H9 (cell line): ENCODE results near the gene PCYT2. TPM values are rescaled to one million over a fixed set of nuclear protein-coding genes. Genes with fewer than 3 reads are reported as not detected.

Experiments used
- DNase-seq: peaks from one replicate; pipeline ENCODE4 v3.0.0-alpha.2; 2017
- H2AFZ ChIP-seq: one replicate; pipeline ENCODE4 v1.6.1; 2013; ENCODE audit warnings: mild to moderate bottlenecking, low read length, control low read depth, moderate library complexity
- H2AK5ac ChIP-seq: 2 replicates; pipeline ENCODE4 v1.6.1; 2013; ENCODE audit warnings: low read length, control low read depth, mixed read lengths; ENCODE audit not compliant: insufficient read length
- H2BK120ac ChIP-seq: one replicate; pipeline ENCODE4 v1.6.1; 2013; ENCODE audit warnings: low read depth, mild to moderate bottlenecking, low read length, control low read depth, inconsistent platforms; ENCODE audit not compliant: poor library complexity, severe bottlenecking
- H2BK12ac ChIP-seq: 2 replicates; pipeline ENCODE4 v1.6.1; 2013; ENCODE audit warnings: low read length, control low read depth, mixed read lengths, low read depth; ENCODE audit not compliant: insufficient read length
- H2BK15ac ChIP-seq: 2 replicates; pipeline ENCODE4 v1.6.1; 2013; ENCODE audit warnings: low read depth, low read length, control low read depth
- H2BK20ac ChIP-seq: one replicate; pipeline ENCODE4 v1.6.1; 2013; ENCODE audit warnings: low read depth, mild to moderate bottlenecking, low read length, control low read depth, inconsistent platforms; ENCODE audit not compliant: poor library complexity, severe bottlenecking
- H2BK5ac ChIP-seq: 2 replicates; pipeline ENCODE4 v1.6.1; 2013; ENCODE audit warnings: low read length, control low read depth, mixed read lengths; ENCODE audit not compliant: insufficient read length
- H3K14ac ChIP-seq: 2 replicates; pipeline ENCODE4 v1.6.1; 2013; ENCODE audit warnings: low read length, control low read depth; ENCODE audit not compliant: insufficient read depth
- H3K18ac ChIP-seq: 2 replicates; pipeline ENCODE4 v1.6.1; 2013; ENCODE audit warnings: low read depth, mild to moderate bottlenecking, mixed read lengths, low read length, control low read depth; ENCODE audit not compliant: insufficient read length
- H3K23ac ChIP-seq: 2 replicates; pipeline ENCODE4 v1.6.1; 2013; ENCODE audit warnings: low read length, control low read depth, mixed read lengths, low read depth; ENCODE audit not compliant: insufficient read length
- H3K23me2 ChIP-seq: 2 replicates; pipeline ENCODE4 v1.6.1; 2013; ENCODE audit warnings: low read depth, mild to moderate bottlenecking, mixed read lengths, low read length, control low read depth; ENCODE audit not compliant: insufficient read length, poor library complexity, severe bottlenecking
- H3K27ac ChIP-seq: 2 replicates; pipeline ENCODE4 v1.5.1; 2013; ENCODE audit warnings: low read length, control low read depth, mixed read lengths, low read depth; ENCODE audit not compliant: insufficient read length
- H3K27me3 ChIP-seq: 2 replicates; pipeline ENCODE4 v1.6.1; 2013; ENCODE audit warnings: low read length, control low read depth, inconsistent platforms; ENCODE audit not compliant: insufficient read depth
- H3K4ac ChIP-seq: 2 replicates; pipeline ENCODE4 v1.6.1; 2013; ENCODE audit warnings: low read depth, mild to moderate bottlenecking, control low read depth, inconsistent platforms, low read length, moderate library complexity
- H3K4me1 ChIP-seq: 2 replicates; pipeline ENCODE4 v1.6.1; 2013; ENCODE audit warnings: low read length, control low read depth, inconsistent platforms; ENCODE audit not compliant: insufficient read depth
- H3K4me2 ChIP-seq: 2 replicates; pipeline ENCODE4 v1.6.1; 2013; ENCODE audit warnings: low read length, control low read depth, mixed read lengths; ENCODE audit not compliant: insufficient read length, insufficient read depth
- H3K56ac ChIP-seq: 2 replicates; pipeline ENCODE4 v1.6.1; 2013; ENCODE audit warnings: low read depth, mild to moderate bottlenecking, mixed read lengths, low read length, control low read depth; ENCODE audit not compliant: insufficient read length
- H3K79me1 ChIP-seq: 2 replicates; pipeline ENCODE4 v1.6.1; 2013; ENCODE audit warnings: low read depth, mild to moderate bottlenecking, moderate library complexity, low read length, control low read depth, inconsistent platforms; ENCODE audit not compliant: insufficient read depth, poor library complexity, severe bottlenecking
- H3K79me2 ChIP-seq: 2 replicates; pipeline ENCODE4 v1.6.1; 2013; ENCODE audit warnings: low read length, control low read depth, inconsistent platforms; ENCODE audit not compliant: insufficient read depth
- H3K9ac ChIP-seq: 2 replicates; pipeline ENCODE4 v1.6.1; 2013; ENCODE audit warnings: low read length, control low read depth, mixed read lengths; ENCODE audit not compliant: insufficient read length; ENCODE audit errors: extremely low read depth
- H3K9me3 ChIP-seq: one replicate; pipeline ENCODE4 v1.6.1; 2013; ENCODE audit warnings: low read depth, low read length, inconsistent platforms; ENCODE audit not compliant: control insufficient read depth
- H3T11ph ChIP-seq: one replicate; pipeline ENCODE4 v1.6.1; 2013; ENCODE audit warnings: mild to moderate bottlenecking, low read length, control low read depth, inconsistent platforms
- H4K20me1 ChIP-seq: one replicate; pipeline ENCODE4 v1.6.1; 2013; ENCODE audit not compliant: control insufficient read depth, insufficient read length, insufficient read depth
- H4K5ac ChIP-seq: 2 replicates; pipeline ENCODE4 v1.6.1; 2013; ENCODE audit warnings: low read depth, mild to moderate bottlenecking, mixed read lengths, low read length, control low read depth; ENCODE audit not compliant: insufficient read length
- H4K8ac ChIP-seq: replicated peaks from 2 replicates; pipeline ENCODE4 v1.6.1; 2013; ENCODE audit warnings: low read length, control low read depth, mixed read lengths, low read depth; ENCODE audit not compliant: insufficient read length
- H4K91ac ChIP-seq: 2 replicates; pipeline ENCODE4 v1.6.1; 2013; ENCODE audit warnings: low read depth, mild to moderate bottlenecking, moderate library complexity, mixed read lengths, low read length, control low read depth; ENCODE audit not compliant: insufficient read length
- H3K27ac Mint-ChIP-seq, 3 experiments: 2 replicates in 2 of 3; 3 replicates in 1 of 3; pipeline ENCODE4 v1.8.0; 2020 to 2021; ENCODE audit warnings: mixed read lengths in 3 of 3, mild to moderate bottlenecking in 1 of 3, moderate library complexity in 1 of 3
- H3K27me3 Mint-ChIP-seq: 2 replicates; pipeline ENCODE4 v1.8.0; 2021; ENCODE audit warnings: low read depth, mild to moderate bottlenecking, moderate library complexity, mixed read lengths
- H3K36me3 Mint-ChIP-seq, 3 experiments: 2 replicates in 2 of 3; 3 replicates in 1 of 3; pipeline ENCODE4 v1.8.0; 2020 to 2021; ENCODE audit warnings: low read depth in 3 of 3, mixed read lengths in 3 of 3; ENCODE audit not compliant: insufficient read depth in 1 of 3
- H3K4me1 Mint-ChIP-seq, 2 experiments: 2 replicates each; pipeline ENCODE4 v1.8.0; 2020; ENCODE audit warnings: mixed read lengths in 2 of 2
- H3K4me3 Mint-ChIP-seq, 2 experiments: 2 replicates in 1 of 2; 3 replicates in 1 of 2; pipeline ENCODE4 v1.8.0; 2020 to 2021; ENCODE audit warnings: mild to moderate bottlenecking in 2 of 2, mixed read lengths in 2 of 2, moderate library complexity in 1 of 2
- H3K9me3 Mint-ChIP-seq, 2 experiments: 2 replicates in 1 of 2; 3 replicates in 1 of 2; pipeline ENCODE4 v1.8.0; 2020; ENCODE audit warnings: mild to moderate bottlenecking in 2 of 2, mixed read lengths in 2 of 2, moderate library complexity in 1 of 2
- WGBS: extraction: QIAGEN DNeasy Blood & Tissue Kit; methylation state at CpG from one replicate; pipeline ENCODE4 v1.1.7; 2013; ENCODE audit warnings: missing lambda C conversion rate, low lambda C conversion rate, mixed read lengths; ENCODE audit not compliant: insufficient read length; ENCODE audit errors: extremely low coverage; 5-methylcytosine and 5-hydroxymethylcytosine counted together
- total RNA-seq: library from RNA; stranded (reverse); gene quantifications from 2 replicates; pipeline ENCODE4 v1.2.1, GENCODE V29; 2021
- TF ChIP-seq, protein P1 (sequence below): fragments of 200-600 bp; sonication (generic); conservative IDR thresholded peaks from 3 replicates; pipeline ENCODE4 v1.8.0; 2021; ENCODE audit warnings: antibody characterized with exemption, mild to moderate bottlenecking

Gene PCYT2
- total RNA-seq, 1 experiment from 2014 or later: 24.5 TPM

DNA sequence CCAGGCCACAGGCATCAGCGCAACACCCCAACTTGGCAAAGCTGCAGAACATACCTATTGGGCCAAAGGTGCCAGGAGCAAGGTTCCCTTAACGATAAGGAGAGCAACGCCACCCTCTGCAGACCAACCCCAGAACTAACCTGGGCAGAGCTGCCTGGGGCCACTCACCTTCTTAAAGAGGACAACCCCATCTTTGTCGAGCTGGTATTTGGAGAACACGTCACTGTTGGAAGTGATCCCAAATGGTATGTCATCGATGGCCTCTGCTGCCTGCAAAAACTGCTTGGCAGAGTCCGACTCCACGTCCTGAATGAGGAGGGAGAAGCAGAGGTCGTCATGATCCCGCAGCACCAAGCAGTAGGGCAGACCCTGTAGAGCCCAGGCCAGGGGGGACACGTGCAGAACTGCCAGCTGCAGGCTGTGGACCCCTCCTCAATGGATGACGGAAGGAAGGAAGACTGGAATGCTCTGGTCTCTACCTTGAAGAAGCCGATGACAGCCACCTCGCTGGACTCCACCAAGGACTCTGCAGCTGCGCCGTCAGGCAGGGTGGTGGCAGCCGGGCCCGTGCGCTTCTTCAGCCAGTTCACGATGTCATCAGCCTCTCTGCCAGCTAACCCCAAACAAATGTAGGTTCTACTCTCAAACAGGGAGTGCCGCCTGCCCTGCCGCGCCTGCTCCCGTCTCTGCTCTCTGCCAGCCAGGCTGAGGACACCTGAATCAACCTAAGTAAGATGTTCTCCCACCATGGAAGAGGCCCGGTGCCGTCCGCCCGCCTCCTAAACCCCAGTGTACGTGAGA, 56.0 kb downstream of the PCYT2 start:
- Histone ChIP-seq H2AFZ (no peak overlapping the region), H2BK20ac (no peak overlapping the region), H3K23me2 (peaks cover 7% of the 10 kb centered on the region), H2BK15ac (no peak overlapping the region), H3K4me2 (no peak overlapping the region), H3T11ph (no peak overlapping the region), H3K56ac (no peak overlapping the region), H3K4ac (no peak overlapping the region), H3K14ac (no peak overlapping the region), H4K8ac (no peak overlapping the region), H3K23ac (no peak overlapping the region), H3K79me1 (peaks cover 12% of the 10 kb centered on the region), H4K20me1 (peaks cover 4% of the 10 kb centered on the region), H3K27me3 (no peaks in the 10 kb centered on the region), H3K27ac (no peak overlapping the region), H2BK5ac (no peak overlapping the region), H3K18ac (no peak overlapping the region), H2AK5ac (no peak overlapping the region), H4K91ac (no peak overlapping the region), H4K5ac (no peak overlapping the region), H2BK12ac (no peak overlapping the region), H3K79me2 (peaks cover 20% of the 10 kb centered on the region; the same call in 1 of the 2 replicates), H3K9ac (no peak overlapping the region), H3K4me1 (peaks cover 3% of the 10 kb centered on the region; the same call in 1 of the 2 replicates), H2BK120ac (no peak overlapping the region), H3K9me3 (no peaks in the 10 kb centered on the region)
- peaks cover 33 to 77% (median 70%) of the 10 kb centered on the region in 3 experiments; a peak in 6 of 7 replicates for H3K36me3 Mint-ChIP-seq
- H3K4me3 Mint-ChIP-seq: no peak overlapping the region
- peak overlapping the region in 1 of 3 experiments; percentile 53; a peak in 2 of 7 replicates for H3K27ac Mint-ChIP-seq
- H3K9me3 Mint-ChIP-seq: no peaks in the 10 kb centered on the region
- no peak for DNase-seq
- peaks cover 5 to 10% of the 10 kb centered on the region in 2 experiments for H3K4me1 Mint-ChIP-seq
- H3K27me3 Mint-ChIP-seq: no peaks in the 10 kb centered on the region; the same call in 1 of the 2 replicates
- no CpG with 5 or more reads among the region's 29 CpGs for WGBS
- TF ChIP-seq, protein P1, sequence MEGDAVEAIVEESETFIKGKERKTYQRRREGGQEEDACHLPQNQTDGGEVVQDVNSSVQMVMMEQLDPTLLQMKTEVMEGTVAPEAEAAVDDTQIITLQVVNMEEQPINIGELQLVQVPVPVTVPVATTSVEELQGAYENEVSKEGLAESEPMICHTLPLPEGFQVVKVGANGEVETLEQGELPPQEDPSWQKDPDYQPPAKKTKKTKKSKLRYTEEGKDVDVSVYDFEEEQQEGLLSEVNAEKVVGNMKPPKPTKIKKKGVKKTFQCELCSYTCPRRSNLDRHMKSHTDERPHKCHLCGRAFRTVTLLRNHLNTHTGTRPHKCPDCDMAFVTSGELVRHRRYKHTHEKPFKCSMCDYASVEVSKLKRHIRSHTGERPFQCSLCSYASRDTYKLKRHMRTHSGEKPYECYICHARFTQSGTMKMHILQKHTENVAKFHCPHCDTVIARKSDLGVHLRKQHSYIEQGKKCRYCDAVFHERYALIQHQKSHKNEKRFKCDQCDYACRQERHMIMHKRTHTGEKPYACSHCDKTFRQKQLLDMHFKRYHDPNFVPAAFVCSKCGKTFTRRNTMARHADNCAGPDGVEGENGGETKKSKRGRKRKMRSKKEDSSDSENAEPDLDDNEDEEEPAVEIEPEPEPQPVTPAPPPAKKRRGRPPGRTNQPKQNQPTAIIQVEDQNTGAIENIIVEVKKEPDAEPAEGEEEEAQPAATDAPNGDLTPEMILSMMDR: peak; percentile 42; the same call in 2 of the 3 replicates
